Measurements from ENCODE around the gene DGKH. TPM values are rescaled to one million over a fixed set of nuclear protein-coding genes. Genes with fewer than 3 reads are reported as not detected.

The DGKH gene
- total RNA-seq, 1 experiment from 2014 or later = 22.8 TPM

DNA sequence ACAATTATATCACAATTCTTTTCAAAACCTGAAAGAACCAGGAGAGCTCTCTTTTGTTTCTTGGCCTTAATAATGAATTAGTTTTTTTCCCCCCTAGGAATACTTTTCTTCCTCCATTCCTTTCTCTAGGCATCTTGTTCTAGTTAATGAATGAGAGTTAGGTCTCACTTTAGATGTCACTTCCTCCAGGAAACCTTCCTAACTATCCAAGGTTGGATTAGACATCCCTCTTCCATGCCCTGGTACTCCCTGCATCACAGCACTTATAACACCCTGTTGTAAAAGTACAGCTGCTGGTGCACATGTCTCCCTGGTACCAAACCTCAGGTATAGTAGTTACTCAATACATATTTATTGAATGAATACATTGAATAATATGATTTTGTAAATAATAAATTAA, 21.2 kb upstream of the DGKH start:
- BruUV-seq (replicated peaks) = no TSS peak
- ATAC-seq = no peak
- Histone ChIP-seq H3K4me1 (ENCODE audit: control insufficient read depth, insufficient read depth, low read length) (no peaks in the 10 kb centered on the region), H3K27me3 (ENCODE audit: control insufficient read depth, insufficient read depth, low read length) (no peaks in the 10 kb centered on the region), H3K4me3 (ENCODE audit: low read depth in 2 of 2, low read length in 2 of 2) (no peak overlapping the region), H3K36me3 (ENCODE audit: control insufficient read depth, insufficient read depth, low read length) (no peaks in the 10 kb centered on the region), H3K27ac (ENCODE audit: low read length) (no peak overlapping the region), H3K9me3 (ENCODE audit: control insufficient read depth, insufficient read depth, low read depth, low read length) (no peaks in the 10 kb centered on the region)
- in situ Hi-C loops (cut with HindIII; ENCODE audit: low pct_unique_long_range_greater_than_20kb, low sequenced_read_pairs) = no loop called here
- ChIA-PET POLR2A (no interaction called here), CTCF (no interaction called here)
- intact Hi-C loops (cut with micrococcal nuclease; ENCODE audit: unreplicated experiment) = no loop called here
- no peak for DNase-seq (ENCODE audit: low read depth, low spot score)
- TF ChIP-seq, protein P1, sequence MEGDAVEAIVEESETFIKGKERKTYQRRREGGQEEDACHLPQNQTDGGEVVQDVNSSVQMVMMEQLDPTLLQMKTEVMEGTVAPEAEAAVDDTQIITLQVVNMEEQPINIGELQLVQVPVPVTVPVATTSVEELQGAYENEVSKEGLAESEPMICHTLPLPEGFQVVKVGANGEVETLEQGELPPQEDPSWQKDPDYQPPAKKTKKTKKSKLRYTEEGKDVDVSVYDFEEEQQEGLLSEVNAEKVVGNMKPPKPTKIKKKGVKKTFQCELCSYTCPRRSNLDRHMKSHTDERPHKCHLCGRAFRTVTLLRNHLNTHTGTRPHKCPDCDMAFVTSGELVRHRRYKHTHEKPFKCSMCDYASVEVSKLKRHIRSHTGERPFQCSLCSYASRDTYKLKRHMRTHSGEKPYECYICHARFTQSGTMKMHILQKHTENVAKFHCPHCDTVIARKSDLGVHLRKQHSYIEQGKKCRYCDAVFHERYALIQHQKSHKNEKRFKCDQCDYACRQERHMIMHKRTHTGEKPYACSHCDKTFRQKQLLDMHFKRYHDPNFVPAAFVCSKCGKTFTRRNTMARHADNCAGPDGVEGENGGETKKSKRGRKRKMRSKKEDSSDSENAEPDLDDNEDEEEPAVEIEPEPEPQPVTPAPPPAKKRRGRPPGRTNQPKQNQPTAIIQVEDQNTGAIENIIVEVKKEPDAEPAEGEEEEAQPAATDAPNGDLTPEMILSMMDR (IDR thresholded peaks at IDR 0.05) = no peak
- TF ChIP-seq TCF7L2 (IDR thresholded peaks at IDR 0.05; ENCODE audit: low read depth, low read length) = no peak
- TF ChIP-seq SIN3A (IDR thresholded peaks at IDR 0.05; ENCODE audit: borderline replicate concordance, insufficient read depth, low read depth, low read length) = no peak
- TF ChIP-seq, protein P2, sequence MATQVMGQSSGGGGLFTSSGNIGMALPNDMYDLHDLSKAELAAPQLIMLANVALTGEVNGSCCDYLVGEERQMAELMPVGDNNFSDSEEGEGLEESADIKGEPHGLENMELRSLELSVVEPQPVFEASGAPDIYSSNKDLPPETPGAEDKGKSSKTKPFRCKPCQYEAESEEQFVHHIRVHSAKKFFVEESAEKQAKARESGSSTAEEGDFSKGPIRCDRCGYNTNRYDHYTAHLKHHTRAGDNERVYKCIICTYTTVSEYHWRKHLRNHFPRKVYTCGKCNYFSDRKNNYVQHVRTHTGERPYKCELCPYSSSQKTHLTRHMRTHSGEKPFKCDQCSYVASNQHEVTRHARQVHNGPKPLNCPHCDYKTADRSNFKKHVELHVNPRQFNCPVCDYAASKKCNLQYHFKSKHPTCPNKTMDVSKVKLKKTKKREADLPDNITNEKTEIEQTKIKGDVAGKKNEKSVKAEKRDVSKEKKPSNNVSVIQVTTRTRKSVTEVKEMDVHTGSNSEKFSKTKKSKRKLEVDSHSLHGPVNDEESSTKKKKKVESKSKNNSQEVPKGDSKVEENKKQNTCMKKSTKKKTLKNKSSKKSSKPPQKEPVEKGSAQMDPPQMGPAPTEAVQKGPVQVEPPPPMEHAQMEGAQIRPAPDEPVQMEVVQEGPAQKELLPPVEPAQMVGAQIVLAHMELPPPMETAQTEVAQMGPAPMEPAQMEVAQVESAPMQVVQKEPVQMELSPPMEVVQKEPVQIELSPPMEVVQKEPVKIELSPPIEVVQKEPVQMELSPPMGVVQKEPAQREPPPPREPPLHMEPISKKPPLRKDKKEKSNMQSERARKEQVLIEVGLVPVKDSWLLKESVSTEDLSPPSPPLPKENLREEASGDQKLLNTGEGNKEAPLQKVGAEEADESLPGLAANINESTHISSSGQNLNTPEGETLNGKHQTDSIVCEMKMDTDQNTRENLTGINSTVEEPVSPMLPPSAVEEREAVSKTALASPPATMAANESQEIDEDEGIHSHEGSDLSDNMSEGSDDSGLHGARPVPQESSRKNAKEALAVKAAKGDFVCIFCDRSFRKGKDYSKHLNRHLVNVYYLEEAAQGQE (IDR thresholded peaks at IDR 0.05; ENCODE audit: insufficient read depth in 1 of 2, low read depth in 2 of 2, low read length in 1 of 2) = no peak
- no peak for TF ChIP-seq POLR2AphosphoS5 (IDR thresholded peaks at IDR 0.05; ENCODE audit: low read depth, low read length)

DNA sequence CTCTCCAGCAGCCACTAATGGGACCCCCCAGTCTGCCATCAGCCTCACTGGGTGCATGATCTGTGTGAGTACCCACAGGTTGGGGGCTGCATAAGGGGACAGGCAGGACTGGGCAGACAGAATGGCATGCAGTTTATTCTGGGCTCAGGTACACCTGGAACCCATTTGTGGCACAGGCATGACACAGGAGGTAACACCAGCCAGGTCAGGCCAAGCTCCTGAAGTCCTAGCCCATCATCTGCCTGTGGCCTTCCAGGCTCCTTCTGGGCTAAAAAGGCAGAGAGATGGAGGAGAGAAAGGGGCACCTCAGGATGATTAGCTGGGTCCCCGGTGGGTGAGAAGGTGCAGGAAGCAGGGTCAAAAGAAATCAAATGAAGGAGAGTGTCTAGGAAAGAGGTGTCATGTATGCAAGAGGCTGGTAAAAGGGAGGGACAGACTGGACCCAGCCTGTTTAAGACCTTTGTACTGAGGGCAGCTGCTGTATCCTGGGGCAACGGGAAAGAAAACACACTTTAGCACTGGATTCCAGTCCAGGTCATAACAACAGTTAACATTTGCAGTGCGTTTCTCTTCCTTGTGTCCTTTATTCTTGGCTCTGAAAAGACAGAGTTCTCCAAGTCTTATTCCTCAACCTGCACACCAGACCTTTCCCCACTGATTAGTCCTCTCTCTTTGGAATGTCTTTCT, 20.2 kb upstream of the DGKH start:
- ATAC-seq (no peak), DNase-seq (ENCODE audit: low read depth, low spot score) (no peak)
- no TSS peak for BruUV-seq (replicated peaks)
- no peak for TF ChIP-seq POLR2AphosphoS5 (IDR thresholded peaks at IDR 0.05; ENCODE audit: low read depth, low read length)
- no peak for TF ChIP-seq TCF7L2 (IDR thresholded peaks at IDR 0.05; ENCODE audit: low read depth, low read length)
- TF ChIP-seq, protein P1 (IDR thresholded peaks at IDR 0.05) = no peak
- TF ChIP-seq SIN3A (IDR thresholded peaks at IDR 0.05; ENCODE audit: borderline replicate concordance, insufficient read depth, low read depth, low read length) = no peak
- TF ChIP-seq, protein P2 (IDR thresholded peaks at IDR 0.05; ENCODE audit: insufficient read depth in 1 of 2, low read depth in 2 of 2, low read length in 1 of 2) = no peak
- no peaks in the 10 kb centered on the region for H3K9me3 ChIP-seq (ENCODE audit: control insufficient read depth, insufficient read depth, low read depth, low read length)
- no peak overlapping the region for H3K4me3 ChIP-seq (ENCODE audit: low read depth in 2 of 2, low read length in 2 of 2)
- no peaks in the 10 kb centered on the region for H3K4me1 ChIP-seq (ENCODE audit: control insufficient read depth, insufficient read depth, low read length)
- intact Hi-C loops (cut with micrococcal nuclease; ENCODE audit: unreplicated experiment) (no loop called here), in situ Hi-C loops (cut with HindIII; ENCODE audit: low pct_unique_long_range_greater_than_20kb, low sequenced_read_pairs) (no loop called here)
- no peaks in the 10 kb centered on the region for H3K36me3 ChIP-seq (ENCODE audit: control insufficient read depth, insufficient read depth, low read length)
- CTCF ChIA-PET = no interaction called here
- H3K27ac ChIP-seq (ENCODE audit: low read length) = no peak overlapping the region
- no peaks in the 10 kb centered on the region for H3K27me3 ChIP-seq (ENCODE audit: control insufficient read depth, insufficient read depth, low read length)
- POLR2A ChIA-PET = no interaction called here
